HEK293 (cell line): ENCODE results near the gene CYP2E1.

Source experiments
- ZIC2 ChIP-seq: fragments of 450-650 bp; formaldehyde crosslinking; IDR thresholded peaks from 2 replicates; pipeline ENCODE4 v1.5.1; 2016; ENCODE audit warnings: missing biosample characterization, missing genetic modification characterization
- ZNF274 ChIP-seq, 2 experiments: fragments of 200-500 bp in 1 of 2; fragments of 450-650 bp in 1 of 2; sonication (Bioruptor generic) in 1 of 2; formaldehyde crosslinking in 1 of 2; IDR thresholded peaks; 2 replicates each; pipeline versions ENCODE4 v1.5.1 to v1.6.1; 2014 to 2016; ENCODE audit warnings: borderline replicate concordance in 1 of 2, inconsistent platforms in 1 of 2, low read length in 1 of 2, missing biosample characterization in 1 of 2, missing genetic modification characterization in 1 of 2
- ZNF548 ChIP-seq: fragments of 450-650 bp; formaldehyde crosslinking; IDR thresholded peaks from 2 replicates; pipeline ENCODE4 v1.5.1; 2016; ENCODE audit warnings: missing biosample characterization, missing genetic modification characterization

GRCh38 chr10:133534417-133534816 is 7.3 kb downstream of the CYP2E1 start:
- TF ChIP-seq ZNF274 (IDR thresholded peaks at IDR 0.05; ENCODE audit: low read length) (no peak), ZNF274 (tag by site-specific recombination; IDR thresholded peaks at IDR 0.05; ENCODE audit: borderline replicate concordance) (no peak), ZNF548 (tag by site-specific recombination) (no peak), ZIC2 (tag by site-specific recombination) (no peak)
